Uterus (tissue), 4 donors: ENCODE measurements around the gene RNF41. TPM values are rescaled to one million over a fixed set of nuclear protein-coding genes. Genes with fewer than 3 reads are reported as not detected.
"Not testable (repeated sequence)": the region's sequence is repeated elsewhere in the genome, so short reads cannot be mapped to it uniquely, and the experiment has no call there.

ENCODE experiments used
- DNase-seq, 2 donors: peaks; one replicate each; pipeline ENCODE4 v3.0.0-alpha.2; 2019 to 2020
- H3K27ac ChIP-seq, 2 donors: fragments of 200-600 bp; sonication (generic); 1 replicate in 1 of 2; 2 replicates in 1 of 2; pipeline ENCODE4 v1.5.1; 2016 to 2018
- H3K27me3 ChIP-seq, 2 donors: fragments of 200-600 bp; sonication (generic); one replicate each; pipeline ENCODE4 v1.5.1; 2018 to 2019; ENCODE audit warnings: control low read depth in 1 of 2
- H3K36me3 ChIP-seq, 2 donors: fragments of 200-600 bp; sonication (generic); one replicate each; pipeline ENCODE4 v1.5.1; 2019; ENCODE audit warnings: control low read depth in 1 of 2
- H3K4me1 ChIP-seq, 2 donors: fragments of 200-600 bp; sonication (generic); one replicate each; pipeline ENCODE4 v1.5.1; 2018 to 2019; ENCODE audit warnings: control low read depth in 1 of 2
- H3K4me3 ChIP-seq, 2 donors: fragments of 200-600 bp; sonication (generic); 1 replicate in 1 of 2; 2 replicates in 1 of 2; pipeline ENCODE4 v1.5.1; 2018 to 2019; ENCODE audit warnings: mild to moderate bottlenecking in 1 of 2
- H3K9me3 ChIP-seq, 2 donors: fragments of 200-600 bp; sonication (generic); one replicate each; pipeline ENCODE4 v1.5.1; 2019; ENCODE audit warnings: control low read depth in 1 of 2
- POLR2A ChIP-seq, 2 donors: fragments of 450-650 bp; IDR thresholded peaks; one replicate each; pipeline ENCODE4 v1.6.1; 2016; ENCODE audit warnings: antibody characterized with exemption in 2 of 2, mild to moderate bottlenecking in 1 of 2, moderate library complexity in 1 of 2
- intact Hi-C: fragments of 100-400 bp; cut with DNase I; formaldehyde crosslinking; loops from one replicate; pipeline ENCODE4 v1.15.1; 2023; ENCODE audit warnings: low total_unique reads
- total RNA-seq, 4 donors: library from RNA; depleted of rRNA in 3 of 4; stranded (reverse); fragments of >200 nt in 3 of 4; gene quantifications; one replicate each; pipeline versions ENCODE4 v1.1.0 to v1.2.4, GENCODE V29; 2014 to 2023
- TF ChIP-seq, protein P1 (sequence below), 4 experiments: fragments of 200-600 bp in 2 of 4; fragments of 450-650 bp in 2 of 4; sonication (generic) in 2 of 4; IDR thresholded peaks; one replicate each; pipeline ENCODE4 v1.5.1; 2016 to 2019; ENCODE audit warnings: antibody characterized with exemption in 4 of 4, mild to moderate bottlenecking in 2 of 4, moderate library complexity in 1 of 4
- donor health status: DM: yes; HTN: yes; CAD: no.

RNF41 gene
- total RNA-seq: 10 to 100 TPM; 40.3 to 84.8 (median 58.0) TPM

DNA sequence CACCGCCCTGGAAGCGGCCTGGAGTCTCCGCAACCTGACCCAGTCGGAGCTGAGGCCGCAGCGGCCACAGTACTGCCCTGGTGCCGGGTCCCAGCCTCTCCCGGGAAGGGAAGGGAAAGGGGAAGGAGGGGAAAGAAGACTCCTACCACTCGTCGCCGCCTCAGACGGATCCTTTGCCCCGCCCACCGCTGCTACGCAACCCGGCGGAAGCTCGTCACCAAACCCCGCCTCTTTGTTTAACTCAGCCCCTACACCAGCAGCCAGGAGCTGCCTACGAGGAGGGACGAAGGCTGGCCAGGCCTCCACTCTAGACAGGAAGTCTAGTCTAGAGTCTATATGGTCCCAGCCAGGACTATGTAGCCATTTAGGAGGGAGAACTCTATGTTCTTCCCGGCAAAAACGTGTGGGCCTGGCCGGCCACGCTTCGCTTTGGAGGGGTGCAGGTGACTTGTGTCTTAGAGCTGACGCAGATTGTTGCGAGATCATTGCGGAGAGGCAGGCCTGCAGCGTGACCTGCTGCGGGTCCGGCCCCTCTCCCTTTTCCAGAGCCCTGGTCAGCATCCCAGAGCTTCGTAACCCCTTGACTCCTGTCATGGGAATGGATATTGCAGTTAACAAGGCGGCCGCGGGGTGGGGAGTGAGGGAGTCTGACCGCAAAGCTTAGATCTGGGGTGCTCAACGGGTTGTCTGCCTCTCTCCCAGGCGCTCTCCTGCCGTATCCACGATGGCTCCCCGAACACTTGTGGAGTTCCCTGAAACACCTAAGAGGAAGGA lies at the start of gene RNF41:
TSS of gene RNF41 (minus strand) at position 166 of the 774 bp plus-strand sequence. CDS start 7,875 bp downstream, outside the sequence.
- TF ChIP-seq, protein P1, sequence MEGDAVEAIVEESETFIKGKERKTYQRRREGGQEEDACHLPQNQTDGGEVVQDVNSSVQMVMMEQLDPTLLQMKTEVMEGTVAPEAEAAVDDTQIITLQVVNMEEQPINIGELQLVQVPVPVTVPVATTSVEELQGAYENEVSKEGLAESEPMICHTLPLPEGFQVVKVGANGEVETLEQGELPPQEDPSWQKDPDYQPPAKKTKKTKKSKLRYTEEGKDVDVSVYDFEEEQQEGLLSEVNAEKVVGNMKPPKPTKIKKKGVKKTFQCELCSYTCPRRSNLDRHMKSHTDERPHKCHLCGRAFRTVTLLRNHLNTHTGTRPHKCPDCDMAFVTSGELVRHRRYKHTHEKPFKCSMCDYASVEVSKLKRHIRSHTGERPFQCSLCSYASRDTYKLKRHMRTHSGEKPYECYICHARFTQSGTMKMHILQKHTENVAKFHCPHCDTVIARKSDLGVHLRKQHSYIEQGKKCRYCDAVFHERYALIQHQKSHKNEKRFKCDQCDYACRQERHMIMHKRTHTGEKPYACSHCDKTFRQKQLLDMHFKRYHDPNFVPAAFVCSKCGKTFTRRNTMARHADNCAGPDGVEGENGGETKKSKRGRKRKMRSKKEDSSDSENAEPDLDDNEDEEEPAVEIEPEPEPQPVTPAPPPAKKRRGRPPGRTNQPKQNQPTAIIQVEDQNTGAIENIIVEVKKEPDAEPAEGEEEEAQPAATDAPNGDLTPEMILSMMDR (IDR thresholded peaks at IDR 0.05): peak; percentile 8 to 33 (median 18)
- peak; percentile 98 to 99 for TF ChIP-seq POLR2A (IDR thresholded peaks at IDR 0.05)
- intact Hi-C loops: loop anchor here (5.0 kb wide), 1 partner anchor 105 kb away; the partner anchor contains the start of genes RPL41 and ZC3H10
- no peaks in the 10 kb centered on the region for H3K36me3 ChIP-seq
- peak within 1 kb of the TSS; percentile 74 to 77 for H3K4me3 ChIP-seq
- no peaks in the 10 kb centered on the region for H3K27me3 ChIP-seq
- peaks cover 8% of the 10 kb centered on the region in 2 donors for H3K4me1 ChIP-seq
- H3K9me3 ChIP-seq: no peaks in the 10 kb centered on the region
- peak; percentile 98 to 99 for DNase-seq
- H3K27ac ChIP-seq: peak within 1 kb of the TSS; percentile 98 to 99

DNA sequence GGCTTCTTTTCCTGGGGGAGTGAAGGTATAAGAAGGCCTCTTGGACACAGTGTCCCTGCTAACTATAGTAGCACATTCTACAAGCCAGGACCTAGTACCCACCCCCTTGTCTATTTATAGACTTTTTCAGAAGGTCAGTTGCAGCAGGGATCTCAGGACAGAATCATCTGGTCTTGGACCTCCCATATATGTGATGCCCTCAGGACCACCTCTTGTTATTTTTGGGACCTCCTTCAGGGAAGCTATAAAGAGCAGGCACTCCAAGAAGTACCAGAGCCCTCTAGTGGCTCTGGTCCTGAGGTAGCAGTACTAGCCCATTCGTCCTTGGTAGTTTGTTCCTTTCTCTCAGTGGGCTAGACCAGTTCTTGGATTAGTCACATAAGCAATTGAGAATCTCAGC lies 49.3 kb upstream of the RNF41 start:
- H3K36me3 ChIP-seq: no peaks in the 10 kb centered on the region
- no peaks in the 10 kb centered on the region for H3K9me3 ChIP-seq
- no peak overlapping the region for H3K27ac ChIP-seq
- no peaks in the 10 kb centered on the region for H3K27me3 ChIP-seq
- H3K4me1 ChIP-seq: peaks cover 0 to 8% of the 10 kb centered on the region in 2 donors
- DNase-seq: no peak
- H3K4me3 ChIP-seq: no peak overlapping the region
- TF ChIP-seq POLR2A (IDR thresholded peaks at IDR 0.05): no peak
- TF ChIP-seq, protein P1 (IDR thresholded peaks at IDR 0.05): peak in 1 of 4 experiments; percentile 18
- intact Hi-C loops: no loop called here

DNA sequence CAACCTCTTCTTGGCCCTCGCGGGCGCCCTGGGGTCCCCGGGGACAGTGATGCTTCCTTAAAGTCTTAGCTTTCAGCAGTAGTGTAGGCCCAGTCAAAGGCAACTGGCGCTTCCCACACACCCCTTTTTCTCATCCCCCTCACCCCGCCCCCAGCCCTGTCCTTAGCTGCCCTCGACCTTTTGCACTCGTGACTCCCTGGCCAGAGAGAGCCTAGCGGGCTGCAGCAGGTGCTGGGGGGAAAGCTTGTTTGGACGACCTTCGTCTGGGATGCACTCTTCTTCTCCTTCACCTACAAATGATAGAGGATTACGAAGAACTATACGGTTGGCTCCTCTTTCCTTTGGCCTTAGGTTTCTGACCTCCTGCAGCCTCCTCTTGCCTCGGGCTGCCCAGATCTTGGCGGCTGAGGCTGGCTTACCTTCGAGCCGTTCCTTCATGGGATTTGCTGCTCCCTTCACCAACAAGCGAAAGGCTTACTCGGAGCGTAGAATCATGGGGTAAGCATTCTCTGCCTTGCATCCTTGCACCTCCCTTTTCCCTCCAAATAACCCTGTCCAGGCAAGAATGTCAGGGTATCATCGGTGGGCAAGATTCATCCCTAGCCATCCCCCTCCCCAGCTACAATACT lies 45.8 kb upstream of the RNF41 start:
- Histone ChIP-seq H3K27ac (peak overlapping the region; percentile 94), H3K4me3 (peak overlapping the region; percentile 62 to 71), H3K9me3 (no peaks in the 10 kb centered on the region), H3K27me3 (no peaks in the 10 kb centered on the region), H3K36me3 (no peaks in the 10 kb centered on the region), H3K4me1 (peaks cover 0 to 8% of the 10 kb centered on the region in 2 donors)
- intact Hi-C loops: no loop called here
- no peak for TF ChIP-seq POLR2A (IDR thresholded peaks at IDR 0.05)
- TF ChIP-seq, protein P1 (IDR thresholded peaks at IDR 0.05): no peak
- no peak for DNase-seq

- Histone ChIP-seq H3K9me3 (no peaks in the 10 kb centered on the region), H3K27me3 (no peaks in the 10 kb centered on the region), H3K4me1 (peaks cover 0 to 8% of the 10 kb centered on the region in 2 donors), H3K4me3 (peak within 1 kb of the TSS; percentile 62 to 71), H3K36me3 (no peaks in the 10 kb centered on the region), H3K27ac (peak within 1 kb of the TSS; percentile 94)
- intact Hi-C loops: no loop called here
- DNase-seq: peak; percentile 90 to 93
- TF ChIP-seq, protein P1 (IDR thresholded peaks at IDR 0.05): peak; percentile 66 to 83 (median 74)
- TF ChIP-seq POLR2A (IDR thresholded peaks at IDR 0.05): peak; percentile 89 to 94
Measured at GRCh38 chr12:56266693-56267442, 45.1 kb upstream of the RNF41 start, which contains the start of gene COQ10A. Gene COQ10A (plus strand): TSS chr12:56266942. CDS start chr12:56267119, 177 bp downstream.

GRCh38 chr12:56266068-56266692 lies 44.5 kb upstream of the RNF41 start:
- peak overlapping the region; percentile 94 for H3K27ac ChIP-seq
- peak overlapping the region; percentile 62 to 71 for H3K4me3 ChIP-seq
- DNase-seq, H3K36me3 ChIP-seq, H3K4me1 ChIP-seq, H3K9me3 ChIP-seq, intact Hi-C loops, H3K27me3 ChIP-seq: not testable (repeated sequence)

DNA sequence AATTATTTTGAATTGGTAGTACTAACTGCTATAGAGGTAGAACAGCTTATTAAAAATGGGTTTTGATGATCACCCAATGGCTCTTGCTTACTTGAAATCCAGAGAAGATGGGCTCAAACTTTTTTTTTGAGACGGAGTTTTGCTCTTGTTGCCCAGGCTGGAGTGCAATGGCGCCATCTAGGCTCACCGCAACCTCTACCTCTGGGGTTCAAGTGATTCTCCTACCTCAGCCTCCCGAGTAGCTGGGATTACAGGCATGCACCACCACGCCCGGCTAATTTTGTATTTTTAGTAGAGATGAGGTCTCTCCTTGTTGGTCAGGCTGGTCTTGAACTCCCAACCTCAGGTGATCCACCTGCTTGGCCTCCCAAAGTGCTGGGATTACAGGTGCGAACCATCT lies 41.2 kb upstream of the RNF41 start:
- H3K27me3 ChIP-seq, H3K27ac ChIP-seq, H3K4me1 ChIP-seq, intact Hi-C loops, DNase-seq, H3K4me3 ChIP-seq, H3K36me3 ChIP-seq, H3K9me3 ChIP-seq: not testable (repeated sequence)
